ENCODE results near the gene GRIK3.

Gene GRIK3

GRCh38 chr1:36975642-36976041, 58.7 kb downstream of the GRIK3 start:
- DNase-seq = no peak

- DNase-seq = no peak
Measured at GRCh38 chr1:36973056-36973455, 61.3 kb downstream of the GRIK3 start.

GRCh38 chr1:36971852-36972618, 62.3 kb downstream of the GRIK3 start:
- peak; percentile 26 for DNase-seq

GRCh38 chr1:36968730-36969129, 65.6 kb downstream of the GRIK3 start:
- DNase-seq = peak; percentile 84

DNA sequence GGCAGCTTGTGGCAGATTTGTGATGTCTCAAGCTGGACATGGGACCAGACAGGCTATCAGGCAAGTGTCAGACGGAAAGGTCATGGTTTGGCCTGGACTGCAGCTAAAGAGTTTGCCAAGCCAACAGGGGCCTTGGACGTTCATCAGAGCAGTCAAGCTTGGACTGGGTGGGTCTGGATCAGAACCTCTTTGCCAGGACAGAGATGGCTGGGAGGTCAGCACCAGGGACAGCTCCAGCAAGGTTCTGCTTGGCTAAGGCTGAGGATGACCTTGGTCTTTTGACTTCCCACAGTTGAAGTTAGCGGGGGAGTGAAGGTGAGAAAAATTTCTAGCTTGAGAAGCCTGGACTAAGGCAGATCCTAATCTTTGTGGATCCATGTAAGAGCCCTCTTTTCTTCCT, 68.1 kb downstream of the GRIK3 start:
- DNase-seq = no peak

DNA sequence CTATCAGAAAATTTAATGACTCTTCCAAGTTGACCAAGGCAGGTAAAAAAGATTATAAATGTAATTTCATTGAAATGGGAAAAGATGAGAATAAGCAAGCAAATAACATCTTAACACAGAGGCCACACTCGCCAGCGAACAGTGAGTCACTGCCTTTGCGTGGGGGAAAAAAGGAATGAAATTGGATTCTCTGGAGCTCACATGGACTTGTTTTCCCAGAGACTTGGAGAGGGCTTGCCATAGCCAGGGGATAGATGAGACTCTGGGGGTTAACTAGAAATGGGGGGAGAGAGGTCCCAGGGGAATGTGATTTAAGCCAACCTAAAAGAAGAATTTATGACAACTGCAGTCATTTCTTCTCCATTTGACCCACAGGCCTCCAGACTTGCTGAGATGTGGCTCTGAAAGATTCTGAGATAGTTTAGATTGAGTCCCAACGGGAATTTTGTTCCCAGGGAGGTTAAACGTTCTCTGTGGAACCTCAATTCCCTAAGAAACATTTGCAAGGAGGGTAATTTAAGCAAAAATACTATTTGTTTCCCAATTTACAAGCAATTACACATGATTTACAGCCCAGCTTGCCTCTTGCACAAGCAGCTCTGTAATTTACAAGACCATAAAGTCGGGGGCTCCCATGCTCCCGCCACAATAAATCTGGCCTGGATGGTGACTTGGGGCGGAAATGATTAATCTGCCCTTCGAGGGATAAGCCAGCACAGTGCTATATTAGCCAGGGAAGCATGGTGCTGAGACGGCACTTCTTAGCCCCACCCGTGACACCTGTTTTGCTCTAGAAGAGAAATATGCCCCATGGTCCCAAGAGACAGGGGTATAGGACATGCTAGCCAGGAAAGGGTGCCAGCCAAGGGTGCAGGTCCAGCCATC, 68.8 kb downstream of the GRIK3 start:
- no peak for DNase-seq

- peak; percentile 72 for DNase-seq
Measured at GRCh38 chr1:36964830-36965229, 69.5 kb downstream of the GRIK3 start.

DNA sequence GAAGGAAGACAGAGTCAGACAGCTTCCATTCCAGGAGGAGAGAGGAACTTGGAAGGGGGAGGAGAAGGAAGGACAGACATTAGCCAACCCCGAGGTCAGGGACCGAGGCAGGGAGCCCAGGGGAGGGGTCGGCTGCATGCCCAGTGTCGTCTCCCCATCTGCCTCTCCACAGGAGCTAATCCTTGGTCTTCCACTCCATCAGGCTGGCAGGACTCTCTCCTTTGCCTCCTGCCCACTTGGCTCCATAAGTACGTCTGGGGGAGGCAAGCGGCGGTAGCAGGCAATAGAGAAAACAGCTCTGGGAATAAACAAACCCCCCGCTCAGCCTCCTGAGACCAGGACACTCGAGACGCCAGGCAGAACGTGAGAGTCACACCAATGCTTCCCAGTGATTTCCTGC, 71.3 kb downstream of the GRIK3 start:
- DNase-seq = no peak

DNA sequence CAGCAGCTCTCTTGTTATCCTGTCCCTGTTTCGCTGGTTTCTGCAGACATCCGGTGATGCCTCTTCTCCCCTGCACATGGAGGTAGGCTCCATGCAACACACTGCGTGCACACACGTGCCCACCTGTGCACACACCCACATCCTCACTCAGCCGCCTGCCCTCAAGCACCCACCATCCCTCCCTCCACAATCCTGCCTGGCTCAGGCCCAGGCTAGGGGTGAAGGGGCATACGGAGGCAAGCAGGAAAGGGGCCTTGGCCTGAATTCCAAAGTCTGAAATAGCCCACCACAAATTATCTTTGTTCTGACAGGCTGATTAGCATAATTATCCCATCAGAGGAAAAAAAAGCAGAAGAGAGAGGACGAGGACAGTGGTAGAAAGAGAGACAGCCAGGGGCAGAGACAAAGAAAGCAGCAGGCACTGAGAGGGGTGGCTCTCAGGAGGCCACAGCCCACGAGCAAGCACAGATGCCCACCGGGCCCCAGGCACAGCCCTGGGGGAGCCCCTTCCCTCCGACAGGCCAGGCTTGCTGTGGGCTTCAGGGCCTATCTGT, 73.2 kb downstream of the GRIK3 start:
- no peak for DNase-seq

- no peak for DNase-seq
Measured at GRCh38 chr1:36956570-36956969, 77.7 kb downstream of the GRIK3 start.

DNA sequence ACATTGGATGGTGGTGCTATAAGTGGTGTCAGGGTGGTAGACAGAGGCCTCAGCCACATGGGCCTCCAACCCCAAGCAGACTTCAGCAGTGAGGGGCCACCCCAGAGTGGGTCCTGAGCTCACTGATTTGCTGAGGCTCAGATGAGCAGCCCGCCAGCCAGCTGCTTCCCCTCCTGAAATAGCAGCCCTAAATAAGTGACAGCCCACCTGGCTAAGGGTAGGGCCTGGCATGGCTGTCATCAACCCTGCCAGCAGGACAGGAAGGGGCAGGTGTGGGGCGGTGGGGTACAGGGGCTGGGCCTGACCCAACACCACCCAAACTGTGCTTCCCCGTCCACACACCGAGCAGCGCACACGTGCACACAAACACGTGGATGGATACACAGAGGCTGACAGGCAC, 79.3 kb downstream of the GRIK3 start:
- DNase-seq = no peak

DNA sequence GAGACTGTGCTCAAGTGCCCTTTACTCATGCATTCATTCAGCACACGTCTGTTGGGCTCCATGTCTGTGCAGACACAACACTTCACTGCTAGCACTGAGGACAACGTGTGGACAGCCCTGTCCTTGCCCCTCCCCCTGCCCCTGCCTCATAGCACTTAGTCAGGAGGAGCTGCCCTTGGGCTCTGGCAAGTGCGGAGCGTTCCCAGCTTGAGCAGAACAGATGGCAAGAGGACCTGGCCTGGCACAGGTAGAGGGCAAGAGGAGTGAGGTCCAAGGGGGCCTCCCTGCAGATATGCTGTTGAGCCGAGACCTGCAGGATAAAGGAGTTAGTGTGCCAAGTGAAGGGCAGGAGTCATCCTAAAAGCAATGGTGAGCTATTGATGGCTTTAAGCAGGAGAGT, 81.3 kb downstream of the GRIK3 start:
- DNase-seq = no peak

- no peak for DNase-seq
Measured at GRCh38 chr1:36951761-36952160, 82.6 kb downstream of the GRIK3 start.

GRCh38 chr1:36951292-36951750, 83.0 kb downstream of the GRIK3 start:
- no peak for DNase-seq

DNA sequence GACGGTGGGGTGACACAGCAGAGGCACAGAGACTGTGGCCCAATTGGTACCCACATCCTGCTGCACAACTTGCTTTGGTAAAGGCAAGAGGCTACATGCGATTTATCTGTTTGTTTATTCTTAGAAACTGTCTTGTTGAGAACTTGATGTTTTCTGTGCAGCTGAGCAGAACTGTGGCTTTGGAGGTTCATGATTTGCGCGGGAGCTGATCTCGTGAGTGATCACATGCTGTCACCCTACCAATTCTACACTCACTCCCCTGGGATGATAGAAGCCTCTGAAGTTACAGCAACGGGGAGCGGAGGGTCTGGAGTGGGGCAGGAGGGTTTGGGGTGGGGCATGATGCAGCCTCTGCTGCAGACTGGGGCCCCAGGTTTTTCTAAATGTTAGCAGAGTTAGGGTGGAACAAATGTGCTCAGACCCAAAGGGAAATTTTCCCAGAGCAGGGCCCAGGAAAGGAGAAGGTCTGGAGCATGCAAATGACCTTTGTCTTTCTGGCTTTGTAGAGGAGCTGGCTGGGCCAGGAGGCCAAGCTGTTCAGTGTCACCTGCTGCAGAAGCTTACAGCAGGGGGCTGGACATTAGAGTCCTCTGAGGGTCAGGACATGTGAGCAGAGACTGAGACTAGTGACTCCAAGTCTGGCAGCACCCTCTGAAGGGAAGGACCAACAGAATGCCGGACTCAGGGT, 83.6 kb downstream of the GRIK3 start:
- DNase-seq = no peak

DNA sequence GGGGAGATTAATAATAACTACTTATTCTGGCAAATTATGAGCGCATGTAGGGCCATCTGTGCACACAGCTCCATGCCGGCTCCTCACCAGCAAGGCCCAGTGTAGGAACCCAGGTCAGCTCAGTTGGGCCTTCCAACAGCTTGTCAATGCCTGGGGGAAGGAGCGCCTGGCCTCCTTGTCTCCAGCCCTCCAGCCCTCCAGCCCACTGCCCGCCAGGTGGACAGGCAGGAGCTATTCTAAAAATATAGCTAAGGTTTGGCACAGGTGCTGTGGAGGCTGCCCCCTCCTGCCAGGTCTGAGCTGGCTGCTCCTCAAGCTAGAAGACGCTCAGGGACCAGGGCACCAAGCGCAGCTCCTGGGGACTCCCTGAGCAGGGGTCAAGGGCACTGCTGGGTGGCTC, 85.7 kb downstream of the GRIK3 start:
- no peak for DNase-seq

DNA sequence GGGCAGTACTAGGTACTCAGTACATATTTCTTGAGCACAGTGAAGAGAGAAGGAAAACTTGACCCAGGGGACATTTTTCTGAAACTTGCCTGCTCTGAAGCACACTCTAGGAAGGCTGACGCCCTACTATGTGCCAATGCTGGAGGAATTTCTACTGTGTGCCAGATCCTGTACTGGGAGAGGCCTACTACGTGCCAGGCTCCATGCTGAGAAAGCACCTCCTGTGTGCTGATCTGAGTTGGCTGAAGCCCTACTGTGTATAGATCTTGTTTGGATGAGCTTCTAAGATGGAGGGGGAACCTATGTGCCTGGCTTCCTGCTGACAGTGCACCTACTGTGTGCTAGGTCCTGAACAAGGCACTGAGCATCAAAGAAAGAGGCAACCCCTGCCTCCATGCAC, 86.2 kb downstream of the GRIK3 start:
- no peak for DNase-seq

DNA sequence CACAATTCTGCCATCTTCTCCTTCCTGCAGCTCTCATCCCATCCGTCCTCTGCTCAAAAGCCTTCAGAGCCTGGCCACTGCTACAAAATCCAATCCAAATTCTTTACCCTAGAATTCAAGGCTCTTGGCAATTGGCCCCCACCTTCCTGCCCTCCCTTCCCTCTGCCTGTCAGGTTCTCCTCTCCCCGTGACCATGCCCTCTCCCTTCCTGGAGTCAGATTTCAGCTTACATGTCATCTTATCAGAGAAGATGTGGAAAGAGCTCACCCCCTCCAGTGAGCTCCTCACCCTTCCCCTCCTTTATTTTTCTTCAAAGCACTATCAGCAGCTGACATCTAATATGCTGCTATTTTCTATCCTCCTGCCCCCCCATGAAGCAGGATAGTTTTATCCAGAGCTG, 86.9 kb downstream of the GRIK3 start:
- no peak for DNase-seq

GRCh38 chr1:36944883-36945282, 89.4 kb downstream of the GRIK3 start:
- no peak for DNase-seq

GRCh38 chr1:36942148-36942547, 92.2 kb downstream of the GRIK3 start:
- no peak for DNase-seq

- no peak for DNase-seq
Measured at GRCh38 chr1:36941316-36941978, 92.9 kb downstream of the GRIK3 start.

DNA sequence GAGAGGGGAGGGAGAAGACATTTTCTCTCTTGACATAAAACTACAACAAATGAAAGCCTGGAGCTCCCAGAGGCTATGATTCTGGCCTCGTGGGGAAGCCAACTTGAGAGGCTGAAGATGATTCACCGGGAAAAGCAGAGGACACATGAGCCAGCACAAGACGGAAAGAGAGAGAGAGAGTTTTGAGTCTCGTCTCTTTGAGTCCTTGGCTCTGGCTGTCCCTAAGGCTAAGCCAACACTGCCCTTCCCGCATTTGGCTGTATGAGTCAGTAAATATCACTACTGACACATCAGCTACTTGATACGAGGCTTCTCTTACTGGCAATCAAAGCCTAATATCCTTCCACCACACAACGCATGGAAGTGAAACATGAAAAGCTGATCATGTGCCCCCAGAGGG, 95.5 kb downstream of the GRIK3 start:
- DNase-seq = no peak

DNA sequence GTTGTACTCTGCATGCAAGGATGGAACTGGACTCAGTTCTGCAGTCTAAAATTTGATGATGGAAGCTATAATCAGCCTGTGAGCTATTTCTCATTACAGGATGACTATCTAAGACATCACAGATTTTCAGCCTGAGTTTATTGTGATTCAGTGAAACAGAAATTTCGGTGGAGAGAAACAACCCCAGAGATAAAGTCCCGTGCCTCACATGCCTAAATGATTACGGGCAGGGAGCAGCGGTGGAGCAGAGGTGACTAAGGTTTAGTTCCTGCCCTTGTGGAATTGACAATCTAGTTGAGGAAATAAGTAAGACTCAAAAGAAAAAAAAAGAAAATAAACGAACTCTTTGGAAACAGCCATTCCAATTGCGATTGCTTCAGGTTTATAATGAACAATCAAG, 96.9 kb downstream of the GRIK3 start:
- DNase-seq = no peak
